Measurements from ENCODE around the gene RNF214. TPM values are rescaled to one million over a fixed set of nuclear protein-coding genes. Genes with fewer than 3 reads are reported as not detected.

Gene RNF214
- total and polyA plus RNA-seq, 10 of the 15 experiments (the other 5 are each of a cell fraction or from before 2014, with no cell fraction given) = 4.8 to 16.8 (median 10.5) TPM

- TF ChIP-seq GATAD2B (conservative IDR thresholded peaks at IDR 0.05; ENCODE audit: low read depth) (peak; percentile 47; the same call in 1 of the 2 replicates), TARDBP (IDR thresholded peaks at IDR 0.05; ENCODE audit: borderline replicate concordance) (no peak), IKZF2 (IDR thresholded peaks at IDR 0.05) (peak; percentile 84 to 88), ASH2L (IDR thresholded peaks at IDR 0.05; ENCODE audit: borderline replicate concordance, low read depth) (no peak), NBN (IDR thresholded peaks at IDR 0.05) (no peak), ZNF384 (IDR thresholded peaks at IDR 0.05; ENCODE audit: borderline replicate concordance, low read depth, low read length) (no peak), MYC (IDR thresholded peaks at IDR 0.05; ENCODE audit: insufficient read depth, insufficient read length, insufficient replicate concordance, low read length, severe bottlenecking) (peak; percentile 56), PKNOX1 (IDR thresholded peaks at IDR 0.05) (no peak), CREM (IDR thresholded peaks at IDR 0.05; ENCODE audit: low read depth) (0 out of 2 replicates have a peak, but pooled peaks have one; percentile 21)
Observed at GRCh38 chr11:117189191-117189940, 43.1 kb upstream of the RNF214 start (continued).

GRCh38 chr11:117189941-117190544 is 42.4 kb upstream of the RNF214 start:
- Histone ChIP-seq H2AFZ (ENCODE audit: control insufficient read depth, low read depth, low read length) (peak overlapping the region; percentile 59; the same call in 1 of the 2 replicates), H3K27me3 (replicated peaks in 1 of 2; ENCODE audit: control insufficient read depth in 2 of 2, insufficient read depth in 2 of 2, low read length in 1 of 2) (no peaks in the 10 kb centered on the region), H3K4me2 (ENCODE audit: control insufficient read depth, insufficient read depth) (peak overlapping the region; percentile 60), H3K36me3 (ENCODE audit: control insufficient read depth in 2 of 2, insufficient read depth in 2 of 2, low read length in 1 of 2) (peaks cover 3 to 8% of the 10 kb centered on the region in 2 experiments; a peak in 3 of 4 replicates), H3K9ac (ENCODE audit: control insufficient read depth, insufficient read depth, low read length) (peak overlapping the region; percentile 48; the same call in 1 of the 2 replicates), H3K4me3 (no peak overlapping the region; the same call in 1 of the 2 replicates), H3K9me3 (replicated peaks; ENCODE audit: control insufficient read depth, insufficient read depth, low read length) (no peaks in the 10 kb centered on the region), H3K79me2 (ENCODE audit: control insufficient read depth, insufficient read depth, low read length) (no peaks in the 10 kb centered on the region), H4K20me1 (ENCODE audit: control insufficient read depth, insufficient read depth) (no peaks in the 10 kb centered on the region), H3K4me1 (ENCODE audit: control insufficient read depth, insufficient read depth, low read length) (peaks cover 36% of the 10 kb centered on the region), H3K27ac (ENCODE audit: control insufficient read depth, insufficient read depth) (peak overlapping the region; percentile 89)
- in situ Hi-C loops (cut with MboI) (no loop called here), intact Hi-C loops (cut with micrococcal nuclease; ENCODE audit: unreplicated experiment) (no loop called here)
- BruUV-seq (replicated peaks) = no TSS peak
- TF ChIP-seq CREM (IDR thresholded peaks at IDR 0.05; ENCODE audit: low read depth) = 0 out of 2 replicates have a peak, but pooled peaks have one; percentile 2
- TF ChIP-seq IKZF1 (conservative IDR thresholded peaks at IDR 0.05) = peak; percentile 31; the same call in 1 of the 2 replicates
- TF ChIP-seq MXI1 (IDR thresholded peaks at IDR 0.05; ENCODE audit: low read depth, low read length) = peak; percentile 20; the same call in 1 of the 2 replicates
- TF ChIP-seq SP1 (IDR thresholded peaks at IDR 0.05; ENCODE audit: low read depth, low read length) = no peak
- peak; percentile 5; the same call in 1 of the 2 replicates for TF ChIP-seq DPF2 (IDR thresholded peaks at IDR 0.05)
- no peak for TF ChIP-seq SMAD1 (IDR thresholded peaks at IDR 0.05; ENCODE audit: low read depth, partially characterized antibody)
- no peak for TF ChIP-seq CTCF (IDR thresholded peaks at IDR 0.05 in 2 of 3, conservative IDR thresholded peaks at IDR 0.05 in 1 of 3; ENCODE audit: control insufficient read depth in 2 of 3, extremely low read depth in 1 of 3, insufficient read depth in 1 of 3, low read depth in 3 of 3, low read length in 3 of 3)
- ChIA-PET SMC1A (ENCODE audit: uncharacterized antibody, unreplicated experiment) (interaction anchor here (1.5 kb wide), 1 partner anchor 10 kb away, joined by 6 read pairs; no protein-coding TSS in a partner anchor), CTCF (interaction anchor here (1.7 kb wide), 2 partner anchors 10 kb away, joined by 8 to 9 read pairs; no protein-coding TSS in a partner anchor), POLR2A (interaction anchor here (3.3 kb wide), 1 partner anchor 11 kb away, joined by 14 read pairs; the partner anchor contains the start of gene SIDT2), RAD21 (ENCODE audit: unreplicated experiment) (interaction anchor here (0.7 to 2.1 kb wide), 3 partner anchors 10 to 41 kb away, joined by 3 to 6 read pairs (median 3); no protein-coding TSS in a partner anchor)
- ATAC-seq (peak; percentile 12; the same call in 2 of the 3 replicates), FAIRE-seq (no peak), DNase-seq (ENCODE audit: low read depth, low spot score) (no peak)
- 45% methylated on average over 7 of the region's 8 CpGs for WGBS (ENCODE audit: insufficient coverage, insufficient replicate concordance, low lambda C conversion rate, missing lambda C conversion rate)
